Left forelimb (tissue), 1 donor: ENCODE results near the gene VPS45.
"Not testable (repeated sequence)": the region's sequence is repeated elsewhere in the genome, so short reads cannot be mapped to it uniquely, and the experiment has no call there.

Experiments
- DNase-seq: peaks from one replicate; pipeline ENCODE4 v3.0.0-alpha.2; 2018; ENCODE audit warnings: low spot score

The VPS45 gene, protein sequence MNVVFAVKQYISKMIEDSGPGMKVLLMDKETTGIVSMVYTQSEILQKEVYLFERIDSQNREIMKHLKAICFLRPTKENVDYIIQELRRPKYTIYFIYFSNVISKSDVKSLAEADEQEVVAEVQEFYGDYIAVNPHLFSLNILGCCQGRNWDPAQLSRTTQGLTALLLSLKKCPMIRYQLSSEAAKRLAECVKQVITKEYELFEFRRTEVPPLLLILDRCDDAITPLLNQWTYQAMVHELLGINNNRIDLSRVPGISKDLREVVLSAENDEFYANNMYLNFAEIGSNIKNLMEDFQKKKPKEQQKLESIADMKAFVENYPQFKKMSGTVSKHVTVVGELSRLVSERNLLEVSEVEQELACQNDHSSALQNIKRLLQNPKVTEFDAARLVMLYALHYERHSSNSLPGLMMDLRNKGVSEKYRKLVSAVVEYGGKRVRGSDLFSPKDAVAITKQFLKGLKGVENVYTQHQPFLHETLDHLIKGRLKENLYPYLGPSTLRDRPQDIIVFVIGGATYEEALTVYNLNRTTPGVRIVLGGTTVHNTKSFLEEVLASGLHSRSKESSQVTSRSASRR

GRCh38 chr1:150067184-150068108 is at the start of gene VPS45:
Gene VPS45, plus strand, starts transcription at chr1:150067776. Its CDS starts 82 bp downstream, at chr1:150067858.
- peak; percentile 96 for DNase-seq

DNA sequence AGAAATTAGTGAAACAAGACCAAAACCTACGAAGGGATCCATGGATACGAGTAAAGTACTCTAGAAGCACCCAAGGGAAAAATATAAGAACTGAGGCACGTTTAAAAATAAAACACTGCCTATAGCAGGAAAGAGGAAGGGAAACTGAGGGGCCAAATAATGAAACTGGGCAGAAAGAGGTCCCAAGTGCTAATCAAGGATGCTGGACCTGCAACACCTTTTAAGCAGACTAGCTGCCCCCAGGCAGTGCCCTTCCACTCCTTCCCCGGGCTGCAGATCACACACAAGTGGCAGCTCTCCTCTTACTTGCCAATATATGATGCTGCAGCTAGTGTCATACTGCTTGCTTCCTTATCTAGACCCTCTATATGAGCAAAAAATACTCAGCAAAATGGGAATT is 49.4 kb upstream of the VPS45 start:
- no peak for DNase-seq

DNA sequence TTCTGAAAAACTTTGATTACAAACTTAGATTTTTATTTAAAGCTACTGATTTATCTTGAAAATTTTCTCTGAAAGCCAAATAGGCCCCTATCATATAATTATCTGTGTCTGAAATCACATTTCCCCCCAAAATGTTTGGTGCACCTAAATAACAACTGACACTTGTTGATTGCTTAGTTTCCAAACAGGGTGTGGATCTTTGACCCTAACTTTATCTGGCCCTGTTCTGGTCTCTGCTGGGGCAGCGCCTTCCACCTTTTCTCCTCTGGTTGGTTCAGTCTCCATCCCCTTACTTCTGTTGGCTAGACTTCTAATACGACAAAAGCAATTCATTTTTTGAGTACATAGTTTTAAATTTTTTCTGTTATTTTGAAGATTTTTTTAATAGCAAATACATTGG is 46.9 kb upstream of the VPS45 start:
- no peak for DNase-seq

- no peak for DNase-seq
These were observed 46.3 kb upstream of the VPS45 start for GRCh38 chr1:150021191-150021694.

DNA sequence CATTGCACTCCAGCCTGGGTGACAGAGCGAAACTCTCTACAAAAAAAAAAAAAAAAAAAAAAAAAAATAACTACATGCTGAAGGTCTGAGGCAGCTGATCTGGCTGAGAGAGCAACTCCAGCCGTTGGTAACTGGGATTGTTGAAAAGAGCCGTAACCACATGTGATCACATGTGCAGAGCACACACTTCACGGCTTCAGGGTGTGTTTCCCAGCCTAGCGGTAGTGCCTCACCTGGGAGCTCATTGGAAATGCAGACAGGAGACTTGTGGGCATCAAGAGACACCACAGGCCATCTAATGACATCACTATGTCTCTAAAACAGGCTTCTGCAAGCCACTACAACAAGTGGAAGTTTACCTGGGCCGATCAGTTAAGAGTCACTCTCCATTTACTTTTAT is 45.2 kb upstream of the VPS45 start:
- DNase-seq: no peak

GRCh38 chr1:150024156-150024555 is 43.4 kb upstream of the VPS45 start:
- no peak for DNase-seq

- no peak for DNase-seq
These were observed 39.3 kb upstream of the VPS45 start for GRCh38 chr1:150028322-150028721.

DNA sequence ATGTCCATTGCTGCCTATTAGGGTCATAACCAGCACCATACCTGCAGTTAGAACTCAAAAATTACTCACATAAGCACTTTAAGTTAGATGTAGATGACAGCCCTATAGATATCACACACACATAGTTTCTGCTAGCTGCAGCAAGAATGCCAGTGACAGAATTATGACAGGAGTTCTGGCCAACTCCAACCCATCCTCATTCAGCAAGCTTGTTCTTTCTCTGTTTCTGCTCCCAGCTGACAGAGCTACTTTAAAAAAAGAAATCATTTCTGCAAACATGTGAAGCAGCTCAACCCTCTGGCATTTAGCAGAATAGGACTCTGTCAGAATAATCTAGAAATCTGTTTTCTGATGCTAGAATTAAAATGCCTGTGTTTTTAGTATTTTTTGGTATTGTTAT is 33.2 kb upstream of the VPS45 start:
- DNase-seq: no peak

DNA sequence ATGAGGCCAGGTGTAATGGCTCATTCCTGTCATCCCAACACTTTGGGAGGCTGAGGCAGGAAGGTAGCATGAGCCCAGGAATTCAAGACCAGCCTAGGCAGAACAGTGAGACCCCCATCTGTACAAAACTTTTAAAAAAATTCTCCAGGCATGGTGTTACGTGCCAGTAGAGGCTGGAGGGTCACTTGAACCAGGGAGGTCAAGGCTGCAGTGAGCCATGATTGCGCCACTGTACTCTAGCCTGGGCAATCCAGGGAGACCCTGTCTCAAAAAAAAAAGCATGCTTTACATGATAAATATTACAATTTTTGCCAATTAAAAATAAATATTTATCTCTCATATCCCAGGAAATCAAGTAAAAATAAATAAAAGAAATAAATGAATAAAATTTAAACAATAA is 17.6 kb upstream of the VPS45 start:
- no peak for DNase-seq

GRCh38 chr1:150051089-150051373 is 16.5 kb upstream of the VPS45 start:
- DNase-seq: no peak

GRCh38 chr1:150051905-150052412 is 15.6 kb upstream of the VPS45 start:
- not testable (repeated sequence) for DNase-seq

- no peak for DNase-seq
These were observed 13.7 kb upstream of the VPS45 start for GRCh38 chr1:150053926-150054325.

- not testable (repeated sequence) for DNase-seq
These were observed 12.1 kb upstream of the VPS45 start for GRCh38 chr1:150055507-150055906.

- no peak for DNase-seq
These were observed 11.2 kb upstream of the VPS45 start for GRCh38 chr1:150056407-150056806.

DNA sequence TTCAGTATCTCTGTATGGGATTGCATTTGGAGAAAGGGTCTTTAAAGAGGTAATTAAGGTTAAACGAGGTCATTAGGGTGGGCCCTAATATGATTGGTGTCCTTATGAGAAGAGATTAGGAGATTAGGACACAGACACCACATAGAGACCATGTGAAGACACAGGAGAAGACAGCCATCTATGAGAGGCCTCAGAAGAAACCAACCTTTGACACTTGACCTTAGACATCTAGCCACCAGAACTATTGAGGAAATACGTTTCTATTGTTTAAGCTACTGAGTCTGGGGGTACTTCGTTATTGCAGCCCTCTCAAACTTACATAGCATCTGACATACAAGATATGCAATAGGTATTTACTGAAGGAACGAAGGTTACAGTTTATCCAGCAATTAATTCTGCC is 7.3 kb upstream of the VPS45 start:
- no peak for DNase-seq

DNA sequence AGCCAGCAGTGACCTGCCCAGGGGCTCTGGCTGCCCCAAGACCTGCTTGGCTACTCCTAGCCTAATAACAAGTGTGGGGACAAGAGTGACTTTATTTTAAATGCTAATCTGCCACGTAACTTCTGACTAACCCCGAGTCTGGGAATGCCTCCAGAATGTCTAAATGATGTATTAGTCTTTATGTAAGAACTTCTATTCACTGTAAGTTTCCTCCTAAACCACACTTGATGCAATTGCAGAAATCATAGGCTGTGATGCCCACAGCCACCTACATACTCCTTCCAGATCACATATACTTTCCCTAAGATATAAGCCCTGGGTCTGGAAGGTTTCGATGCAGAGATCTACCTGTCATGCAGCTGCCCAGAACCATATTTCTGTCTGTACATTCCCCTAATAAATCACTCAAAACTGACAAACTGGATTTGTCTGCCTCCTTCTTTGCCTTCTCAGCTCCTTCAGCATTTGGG is 5.9 kb upstream of the VPS45 start:
- no peak for DNase-seq

DNA sequence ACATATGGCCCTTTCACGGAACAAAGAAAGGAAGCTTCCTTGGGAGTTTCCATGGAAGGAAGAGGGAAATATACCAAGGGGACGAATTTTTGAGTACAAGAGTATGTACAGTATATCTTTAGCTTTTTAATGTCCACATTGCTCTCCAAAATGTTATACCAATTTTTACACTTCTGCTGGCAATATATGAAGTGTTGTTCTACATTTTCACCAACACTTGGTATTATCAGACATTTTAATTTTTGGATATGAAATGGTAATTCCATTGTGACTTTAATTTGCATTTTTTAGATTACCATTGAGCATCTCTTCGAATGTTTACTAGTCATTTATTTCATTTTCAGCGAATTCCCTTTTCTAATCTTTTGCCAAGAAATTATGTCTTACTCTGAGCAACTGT is 5.5 kb upstream of the VPS45 start:
- no peak for DNase-seq

DNA sequence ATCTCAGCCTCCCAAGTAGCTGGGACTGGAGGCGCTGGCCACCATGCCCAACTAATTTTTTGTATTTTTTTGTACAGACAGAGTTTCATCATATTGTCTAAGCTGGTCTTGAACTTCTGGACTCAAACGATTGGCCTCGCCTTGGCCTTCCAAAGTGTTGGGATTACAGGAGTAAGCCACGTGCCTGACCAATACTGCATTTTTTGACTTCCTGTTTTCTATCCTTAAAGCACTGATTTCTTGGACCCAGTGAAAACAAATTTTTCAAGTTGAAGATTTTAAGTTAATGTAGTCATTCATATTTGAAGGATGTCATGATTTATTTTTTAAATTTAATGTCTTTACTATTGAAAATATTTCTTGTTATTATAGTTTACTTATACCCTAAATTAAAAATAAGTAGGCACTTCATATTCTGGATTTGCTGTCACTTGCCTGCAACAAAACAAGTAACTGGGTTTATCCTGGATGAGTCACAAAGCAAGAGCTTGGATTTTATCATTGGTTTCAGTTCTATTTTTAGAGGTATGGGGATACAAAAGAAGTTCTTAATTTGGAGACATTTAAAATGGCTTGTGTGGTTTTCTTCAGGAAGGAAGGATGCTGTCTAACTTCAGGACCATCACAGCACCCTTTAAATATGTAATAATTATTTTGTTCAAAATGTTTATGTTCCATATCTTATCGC is 2.2 kb upstream of the VPS45 start:
- DNase-seq: no peak

DNA sequence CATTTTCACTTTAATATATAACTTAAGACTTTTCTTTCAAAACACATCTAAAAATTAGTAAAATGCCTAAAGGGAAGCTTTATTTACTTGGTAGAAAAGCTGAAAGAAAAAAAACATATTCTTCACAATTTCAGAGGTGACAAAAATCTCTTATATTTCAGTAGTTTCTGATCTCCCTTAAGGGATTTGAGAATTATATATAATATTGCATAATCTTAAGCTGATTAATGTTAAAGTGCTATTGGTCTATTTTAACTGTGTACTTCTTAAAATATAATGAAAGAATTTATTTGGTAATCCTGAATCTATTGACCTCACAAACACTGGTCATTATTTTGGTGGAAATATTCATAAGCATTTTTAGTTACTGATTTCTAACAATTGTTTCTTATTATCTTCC is 1.2 kb upstream of the VPS45 start:
- DNase-seq: no peak

DNA sequence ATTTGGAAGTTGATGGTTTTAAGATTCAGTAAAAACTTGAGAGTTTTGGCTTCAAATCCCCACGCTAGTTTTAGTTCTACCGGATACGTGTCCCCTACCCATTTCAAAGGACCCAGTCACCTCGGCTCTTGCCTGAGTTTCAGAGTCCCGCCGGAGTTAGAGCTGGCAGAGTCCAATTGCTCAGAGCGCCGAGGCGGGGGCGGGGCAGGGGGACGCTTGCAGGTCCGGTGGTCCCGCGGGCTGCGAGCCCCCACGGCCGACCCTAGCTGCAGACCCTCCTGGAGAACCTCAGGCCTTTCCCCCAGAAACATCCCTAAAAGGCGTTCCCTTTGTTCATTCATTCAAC is 765 bp upstream of the VPS45 start:
- no peak for DNase-seq

- DNase-seq: no peak
These were observed 496 bp downstream of the VPS45 start for GRCh38 chr1:150068109-150068435.

GRCh38 chr1:150069923-150070322 is 2.3 kb downstream of the VPS45 start:
- DNase-seq: no peak
